NK-92 (cell line): Measurements from ENCODE around the gene FBXW4.

Experiments used
- DNase-seq: peaks from one replicate; lab custom pipeline; 2025; ENCODE audit not compliant: unreplicated experiment; lab: John Stamatoyannopoulos, UW

The FBXW4 gene

DNA sequence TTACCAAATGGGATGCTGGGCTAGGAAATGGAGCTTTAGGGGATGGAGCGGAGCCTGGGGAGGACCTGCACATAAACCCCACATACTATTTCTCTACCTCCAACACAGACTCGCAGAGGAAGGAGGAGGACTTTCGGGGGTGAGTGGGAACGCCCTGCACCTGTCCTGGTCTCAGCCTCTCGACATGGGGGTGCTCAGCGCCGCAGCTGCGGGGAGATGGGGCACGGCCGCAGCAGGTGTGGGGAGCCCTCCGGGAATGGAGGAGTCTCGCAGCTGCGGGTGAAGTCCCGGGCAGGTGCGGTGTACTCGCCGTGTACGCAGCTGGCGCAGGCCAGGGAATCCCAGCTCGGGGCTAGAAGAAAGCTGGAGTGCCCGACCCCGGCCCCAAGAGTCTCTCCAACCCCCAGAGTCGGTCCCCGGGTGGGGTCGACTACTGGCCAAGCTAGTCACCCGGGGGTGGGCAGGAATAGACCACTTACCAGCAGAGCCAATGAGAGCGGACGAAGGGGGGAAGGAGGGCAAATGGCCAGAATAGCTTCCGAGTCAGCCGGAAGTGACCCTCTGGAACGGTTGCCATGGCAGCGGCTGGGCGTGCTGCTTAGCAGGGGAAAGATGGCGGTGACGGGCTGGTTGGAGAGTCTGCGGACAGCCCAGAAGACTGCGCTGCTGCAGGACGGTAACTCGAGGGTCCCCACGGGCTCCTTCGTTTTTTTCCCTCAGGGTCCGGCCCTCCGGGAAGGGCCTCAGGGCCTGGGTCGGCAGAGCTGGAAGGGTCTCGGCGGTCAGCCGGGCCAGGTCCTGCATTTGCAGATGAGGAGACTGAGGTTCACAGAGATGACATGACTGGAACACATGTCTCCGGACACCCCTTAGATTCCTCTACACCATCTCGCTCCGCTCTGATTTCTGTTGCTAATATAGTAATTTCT, 107.0 kb downstream of the FBXW4 start, which contains the start of the genes DPCD and POLL:
Gene DPCD (plus strand): TSS at position 597 of the 929 bp plus-strand sequence. CDS start 16 bp downstream, at position 613.
Gene POLL (minus strand): TSS at position 533 of the 929 bp plus-strand sequence. CDS start 897 bp downstream, outside the sequence.
- DNase-seq, result peak; percentile 42

DNA sequence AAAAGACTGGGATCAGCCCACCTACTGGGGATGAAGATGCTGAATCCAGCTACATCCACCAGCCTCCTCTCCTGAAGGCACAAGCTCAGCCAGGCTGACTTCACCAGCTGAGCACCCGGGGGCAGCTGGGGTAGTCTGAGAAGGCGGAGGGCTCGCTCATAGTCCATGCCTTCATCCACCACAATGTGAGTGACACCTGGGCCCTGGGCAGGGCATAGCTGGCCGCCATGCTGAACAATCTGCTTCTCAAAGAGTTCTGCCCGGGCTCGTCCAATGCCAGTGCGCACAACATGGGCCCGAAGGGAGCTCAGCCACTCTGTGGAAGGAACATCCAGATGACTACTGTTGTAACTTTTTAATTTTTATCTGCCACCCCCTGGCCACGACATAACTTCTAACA, 109.1 kb downstream of the FBXW4 start:
- DNase-seq, result no peak

DNA sequence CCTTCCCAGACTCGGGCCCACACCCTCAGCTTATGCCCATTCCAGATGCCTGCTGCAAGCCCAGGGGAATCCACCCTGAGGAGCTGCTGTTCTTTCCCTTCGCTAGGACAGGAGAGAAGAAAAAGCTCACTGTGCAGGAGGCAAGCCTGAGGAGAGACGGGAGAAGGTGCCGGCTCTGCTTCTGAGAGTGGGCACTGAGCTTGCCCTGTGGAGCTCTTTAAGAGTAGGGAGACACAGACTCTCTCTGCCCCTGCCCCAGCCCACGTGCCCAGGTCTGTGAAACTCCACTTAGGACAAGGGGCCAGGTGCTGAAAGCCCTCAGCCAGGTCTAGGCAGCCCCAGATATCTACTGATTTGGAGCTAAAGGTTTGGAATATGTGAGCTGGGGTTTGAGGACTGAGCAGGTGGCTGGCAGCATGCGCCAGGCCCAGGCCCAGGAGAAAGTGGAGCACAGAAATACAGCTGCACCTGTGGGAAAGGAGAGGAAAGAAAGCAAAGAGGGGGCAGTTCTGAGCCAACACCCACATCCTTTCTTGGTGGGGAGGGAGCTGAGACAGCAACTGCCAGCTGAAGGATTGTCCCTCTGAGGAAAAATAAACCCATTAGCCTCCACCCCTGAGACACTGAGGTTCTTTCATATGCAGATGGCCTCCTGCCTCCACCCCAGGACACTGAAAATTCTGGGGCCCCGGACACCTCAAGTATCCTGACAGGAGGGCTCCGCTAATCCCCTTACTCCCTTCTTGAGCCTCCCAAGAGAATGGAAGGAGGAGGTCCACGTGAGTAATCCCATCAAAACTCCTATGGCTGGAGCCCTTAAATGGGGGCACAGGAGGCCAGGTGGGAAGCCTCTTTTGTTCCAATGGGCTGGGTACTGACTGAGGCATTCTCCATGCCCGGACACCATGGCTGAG, 114.2 kb downstream of the FBXW4 start:
- DNase-seq, result no peak

DNA sequence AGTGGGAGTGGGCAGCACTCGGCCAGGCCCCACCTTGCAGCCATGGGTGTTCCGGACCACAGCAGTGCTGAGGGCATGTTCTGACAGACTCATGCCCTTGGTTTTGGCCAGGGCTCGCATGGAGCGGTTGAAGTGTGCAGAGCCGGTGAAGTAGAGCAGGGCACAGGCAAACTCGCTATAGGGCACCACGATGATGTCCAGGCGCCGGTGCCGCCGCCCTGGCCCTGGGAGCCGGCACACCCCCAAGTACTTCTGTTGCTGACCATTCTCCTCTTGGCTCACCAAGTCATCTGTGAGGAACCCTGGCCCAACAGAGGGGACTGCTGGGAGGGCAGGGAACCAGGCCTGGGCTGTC, 115.5 kb downstream of the FBXW4 start:
- no peak for DNase-seq

DNA sequence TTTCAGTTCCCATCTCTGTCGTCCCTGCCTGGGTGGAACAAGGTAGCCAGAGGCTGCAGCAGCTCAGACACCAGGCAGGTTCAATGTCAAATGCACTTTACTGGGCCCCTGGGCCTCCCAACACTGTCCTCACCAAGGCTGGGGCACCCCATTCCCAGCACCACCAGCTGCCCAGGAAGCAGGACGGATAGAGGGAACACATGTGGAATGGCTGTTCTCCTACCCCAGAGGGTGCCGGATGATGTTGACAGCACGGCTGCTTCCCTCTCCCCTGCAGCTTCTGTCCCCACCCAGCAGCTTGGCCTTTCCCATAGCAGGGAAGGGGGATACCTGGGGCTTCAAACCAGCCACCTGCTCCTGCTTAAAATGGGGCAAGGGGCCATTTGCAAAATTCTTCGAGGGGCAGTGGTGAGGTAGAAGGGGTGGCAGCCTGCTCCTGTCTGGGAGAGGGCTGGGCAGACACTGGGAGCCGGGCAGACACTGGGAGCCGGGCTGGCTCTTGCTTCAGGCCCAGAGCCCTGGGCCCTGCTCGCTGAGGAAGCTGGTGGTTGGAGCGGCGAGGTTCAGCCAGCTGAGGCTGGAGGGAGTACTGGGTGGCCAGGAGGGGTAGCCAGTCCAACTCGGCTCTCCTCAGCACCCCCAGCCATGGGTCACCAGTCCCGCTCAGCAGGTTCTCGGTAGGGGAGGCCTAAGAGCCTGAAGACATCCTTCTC, 116.0 kb downstream of the FBXW4 start:
- DNase-seq, result no peak

DNA sequence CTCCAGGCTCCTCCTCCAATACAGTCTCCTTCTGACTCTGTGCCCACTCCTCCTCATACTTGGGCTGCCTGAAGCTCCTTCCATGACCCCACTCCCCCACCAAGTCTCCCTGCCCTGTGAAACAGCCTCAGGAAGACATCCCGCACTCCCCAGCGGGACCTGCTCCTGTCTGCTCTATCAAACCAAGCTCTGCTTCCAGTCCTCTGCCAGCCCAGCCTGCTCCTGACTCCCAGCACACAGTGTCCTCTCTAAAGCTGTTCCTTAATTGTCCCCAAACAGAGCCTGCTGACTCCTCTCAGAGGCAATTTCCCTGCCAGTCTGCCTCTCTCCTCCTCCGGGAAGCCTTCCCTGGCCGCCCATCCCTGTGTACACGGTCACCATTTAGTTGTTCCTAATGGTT, 116.8 kb downstream of the FBXW4 start:
- DNase-seq, result no peak

DNA sequence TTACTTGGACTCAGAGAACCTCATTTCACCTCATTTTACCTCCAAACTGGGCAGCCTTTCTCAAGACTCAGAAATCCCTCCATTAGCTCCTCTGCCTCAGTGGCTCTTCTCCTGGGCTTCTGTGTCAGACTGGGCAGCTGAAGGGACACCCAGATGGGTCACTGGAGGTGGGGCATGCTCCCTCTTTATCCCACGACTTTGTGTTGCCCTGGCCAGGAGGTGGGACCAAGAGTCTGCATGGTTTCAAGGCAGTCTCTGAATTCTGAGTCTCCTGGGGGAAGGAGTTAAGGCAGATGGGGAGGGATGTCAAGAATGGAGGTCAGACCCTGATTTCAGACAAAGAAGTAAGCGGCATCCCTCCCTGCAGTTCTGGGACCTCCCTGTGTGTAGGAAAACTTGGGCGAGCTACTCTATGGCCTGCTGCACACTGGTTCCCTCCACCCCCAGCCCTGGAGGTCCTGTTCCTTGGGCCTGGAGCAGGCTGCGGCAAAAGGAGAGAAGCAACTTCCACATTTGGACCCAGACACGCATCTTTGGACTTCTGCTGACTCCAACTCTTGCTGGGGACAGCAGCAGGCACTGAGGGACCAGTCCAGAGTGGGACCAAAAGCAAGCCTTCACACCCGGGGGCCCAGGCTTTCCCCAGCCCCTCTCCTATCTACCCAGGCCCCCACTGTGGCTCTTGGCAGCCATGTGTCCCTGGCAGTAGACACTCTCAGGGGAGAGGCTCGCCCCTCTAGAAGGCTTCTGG, 117.7 kb downstream of the FBXW4 start:
- no peak for DNase-seq

DNA sequence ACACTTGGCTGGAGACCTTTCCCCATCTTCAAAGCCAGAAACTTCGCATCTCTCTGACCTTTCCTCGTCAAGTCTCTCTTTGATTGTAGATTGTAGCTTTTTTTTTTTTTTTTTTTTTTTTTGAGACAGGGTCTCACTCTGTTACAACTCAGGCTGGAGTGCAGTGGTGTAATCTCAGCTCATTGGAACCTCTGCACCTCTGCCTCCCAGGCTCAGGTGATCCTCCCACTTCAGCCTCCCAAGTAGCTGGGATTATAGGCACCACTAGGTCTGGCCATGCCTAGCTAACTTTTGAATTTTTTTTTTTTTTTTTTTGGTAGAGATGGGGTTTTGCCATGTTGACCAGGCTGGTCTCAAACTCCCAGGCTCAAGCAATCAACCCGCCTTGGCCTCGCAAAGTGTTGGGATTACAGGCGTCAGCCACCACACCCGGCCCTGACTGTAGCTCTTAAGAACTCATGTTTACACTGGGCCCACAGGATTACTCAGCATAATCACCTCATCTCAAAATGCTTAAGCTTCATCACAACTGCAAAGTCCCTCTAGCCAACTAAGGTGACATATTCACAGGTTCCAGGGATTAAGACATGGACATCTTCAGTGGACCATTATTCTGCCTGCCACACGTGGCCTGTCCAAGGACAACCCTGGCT, 118.6 kb downstream of the FBXW4 start:
- DNase-seq, result no peak

DNA sequence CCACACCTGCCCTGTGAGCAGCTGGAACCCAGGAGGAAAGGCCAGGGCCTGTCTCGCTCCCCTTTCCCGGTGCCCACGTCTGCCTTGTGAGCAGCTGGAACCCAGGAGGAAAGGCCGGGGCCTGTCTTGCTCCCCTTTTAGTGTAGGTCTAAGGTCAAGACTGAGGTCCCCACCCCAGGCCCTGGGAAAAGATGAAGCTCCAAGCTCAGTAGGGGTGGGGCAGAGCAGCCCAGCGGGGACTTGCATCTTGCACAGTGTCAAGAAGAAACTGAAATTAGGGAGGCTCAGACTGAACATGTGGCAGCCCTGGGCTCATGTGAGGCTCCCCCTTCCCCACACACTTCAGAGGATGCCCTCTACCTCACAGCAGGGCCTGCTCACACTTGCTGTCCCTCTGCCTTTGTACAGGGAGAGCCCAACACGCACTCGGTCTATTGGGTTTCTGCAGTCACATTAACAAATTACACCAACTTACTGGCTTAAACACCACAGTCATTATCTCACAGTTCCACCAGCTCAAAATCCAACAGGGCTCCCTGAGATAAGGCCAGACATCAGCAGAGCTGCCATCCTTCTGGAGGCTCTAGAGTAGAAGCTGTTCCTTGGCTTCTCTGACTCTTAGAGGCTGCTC, 119.3 kb downstream of the FBXW4 start:
- DNase-seq, result no peak

DNA sequence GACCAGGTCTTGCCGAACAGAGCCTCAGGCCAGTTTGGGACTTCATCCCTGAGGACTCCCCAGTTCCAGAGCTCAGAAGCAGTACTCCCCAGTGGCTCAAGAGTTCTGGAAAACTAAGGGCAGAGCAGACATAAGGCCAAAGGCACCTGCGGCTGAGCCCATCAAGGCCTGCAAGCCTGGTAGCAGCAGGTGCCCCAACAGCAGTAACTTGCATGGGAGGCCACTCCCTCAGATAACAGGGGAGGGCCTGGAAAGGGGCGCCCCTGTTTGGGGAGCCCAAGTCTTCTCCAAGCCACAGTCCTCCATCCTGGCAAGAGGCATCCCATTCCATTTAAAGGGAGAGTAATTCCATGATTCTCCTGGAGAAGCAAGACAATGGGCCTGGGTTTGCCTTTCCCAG, 119.9 kb downstream of the FBXW4 start:
- no peak for DNase-seq

DNA sequence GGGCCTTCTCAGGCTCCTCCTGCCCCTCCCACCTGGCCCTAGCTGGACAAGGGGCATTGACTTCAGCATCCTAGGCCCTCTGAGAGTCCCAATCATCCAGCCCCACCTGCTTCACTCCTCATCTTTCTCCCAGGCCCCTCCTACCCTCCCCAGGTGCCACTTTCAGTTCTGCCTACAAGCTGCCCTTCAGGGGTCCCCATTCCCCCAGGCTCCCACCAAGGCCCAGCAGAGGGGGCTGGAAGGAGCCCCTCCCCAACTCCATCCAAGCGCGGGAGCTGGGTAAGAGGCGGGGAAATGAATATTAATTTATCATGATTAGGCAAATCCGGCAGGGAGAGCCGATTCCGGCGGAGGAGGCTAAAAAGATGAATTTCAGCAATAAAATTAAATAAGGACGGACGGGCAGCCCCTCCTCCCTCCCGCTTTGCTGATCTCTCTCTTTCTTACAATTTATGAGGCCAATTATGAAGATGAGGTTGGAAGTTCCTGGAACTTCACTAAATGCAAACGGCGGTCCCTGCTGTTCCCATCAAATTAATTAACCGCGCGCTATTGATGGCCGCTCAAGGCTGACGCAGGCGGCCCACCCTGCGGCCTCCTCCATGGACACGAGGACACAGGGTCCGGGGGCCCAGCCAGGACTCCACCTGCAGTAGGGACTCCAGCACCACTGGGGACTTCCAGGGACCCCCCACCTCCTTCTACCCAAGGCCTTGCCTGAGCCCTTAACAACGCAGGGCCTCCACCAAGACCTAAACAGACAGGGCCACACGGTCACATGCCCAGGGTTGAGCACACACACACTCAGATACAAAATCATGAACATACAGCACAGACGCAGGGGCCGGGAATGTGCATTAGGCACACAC, 120.9 kb downstream of the FBXW4 start:
- no peak for DNase-seq

DNA sequence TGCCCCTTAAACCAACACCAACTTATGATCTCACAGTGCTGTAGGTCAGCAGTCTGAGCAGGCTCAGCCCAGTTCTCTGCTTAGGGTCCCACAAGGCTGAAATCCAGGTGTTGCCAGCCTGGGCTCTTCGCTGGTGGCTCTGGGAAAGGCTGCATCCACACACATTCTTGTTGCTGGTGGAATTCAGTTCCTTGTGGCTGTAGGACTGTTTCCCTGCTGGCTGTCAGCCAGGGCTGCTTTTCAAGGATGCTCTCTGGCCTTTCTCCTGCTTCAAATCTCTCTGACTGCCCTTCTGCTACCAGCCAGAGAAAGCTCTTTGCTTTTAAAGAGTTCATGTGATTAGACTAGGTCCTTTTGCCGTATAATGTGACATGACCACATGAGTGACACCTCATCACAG, 122.2 kb downstream of the FBXW4 start:
- no peak for DNase-seq

DNA sequence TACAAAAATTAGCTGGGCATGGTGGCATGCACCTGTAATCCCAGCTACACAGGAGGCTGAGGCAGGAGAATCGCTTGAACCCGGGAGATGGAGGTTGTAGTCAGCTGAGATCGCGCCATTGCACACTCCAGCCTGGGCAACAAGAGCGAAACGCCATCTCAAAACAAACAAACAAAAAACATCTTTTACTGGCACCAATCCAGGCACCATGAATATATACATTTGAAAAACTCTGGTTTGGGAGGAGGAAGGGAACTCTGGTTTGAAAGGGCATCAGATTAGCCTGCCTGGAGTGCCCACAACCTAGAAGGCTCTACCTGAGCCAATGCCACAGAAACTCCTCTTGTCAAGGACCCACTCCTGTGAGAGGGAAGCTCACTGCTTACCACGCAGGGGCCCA, 122.8 kb downstream of the FBXW4 start:
- DNase-seq, result no peak

DNA sequence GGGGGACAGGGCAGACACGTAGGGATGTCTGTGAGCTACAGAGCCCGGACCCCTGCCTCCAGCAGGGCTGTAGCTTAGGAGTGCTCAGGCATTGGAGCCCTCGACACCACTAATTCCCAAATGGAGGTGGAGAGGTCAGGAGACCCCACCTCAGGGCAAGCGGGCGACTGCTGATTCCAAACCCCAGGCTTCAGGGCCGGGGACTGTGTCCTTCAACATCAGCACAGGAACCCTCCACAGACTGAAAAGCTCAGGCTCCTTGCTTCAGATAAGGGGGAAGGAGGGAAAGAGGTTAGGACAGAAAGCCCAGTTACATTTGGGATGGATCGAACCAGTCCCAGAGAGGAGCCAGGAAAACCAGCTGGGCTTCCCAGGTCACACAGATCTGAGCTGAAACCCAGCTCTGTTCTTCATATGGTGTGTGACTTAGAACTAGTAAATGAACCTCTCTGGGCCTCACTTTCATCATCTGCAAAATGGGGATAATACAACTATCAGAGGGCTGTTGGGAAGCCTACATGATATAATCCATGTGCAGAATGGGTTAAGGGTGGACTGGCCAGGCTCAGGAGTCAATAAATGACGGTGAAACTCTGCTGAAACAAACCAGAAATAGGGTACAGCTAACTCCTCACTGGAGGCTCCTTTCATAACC, 123.6 kb downstream of the FBXW4 start:
- DNase-seq, result no peak

DNA sequence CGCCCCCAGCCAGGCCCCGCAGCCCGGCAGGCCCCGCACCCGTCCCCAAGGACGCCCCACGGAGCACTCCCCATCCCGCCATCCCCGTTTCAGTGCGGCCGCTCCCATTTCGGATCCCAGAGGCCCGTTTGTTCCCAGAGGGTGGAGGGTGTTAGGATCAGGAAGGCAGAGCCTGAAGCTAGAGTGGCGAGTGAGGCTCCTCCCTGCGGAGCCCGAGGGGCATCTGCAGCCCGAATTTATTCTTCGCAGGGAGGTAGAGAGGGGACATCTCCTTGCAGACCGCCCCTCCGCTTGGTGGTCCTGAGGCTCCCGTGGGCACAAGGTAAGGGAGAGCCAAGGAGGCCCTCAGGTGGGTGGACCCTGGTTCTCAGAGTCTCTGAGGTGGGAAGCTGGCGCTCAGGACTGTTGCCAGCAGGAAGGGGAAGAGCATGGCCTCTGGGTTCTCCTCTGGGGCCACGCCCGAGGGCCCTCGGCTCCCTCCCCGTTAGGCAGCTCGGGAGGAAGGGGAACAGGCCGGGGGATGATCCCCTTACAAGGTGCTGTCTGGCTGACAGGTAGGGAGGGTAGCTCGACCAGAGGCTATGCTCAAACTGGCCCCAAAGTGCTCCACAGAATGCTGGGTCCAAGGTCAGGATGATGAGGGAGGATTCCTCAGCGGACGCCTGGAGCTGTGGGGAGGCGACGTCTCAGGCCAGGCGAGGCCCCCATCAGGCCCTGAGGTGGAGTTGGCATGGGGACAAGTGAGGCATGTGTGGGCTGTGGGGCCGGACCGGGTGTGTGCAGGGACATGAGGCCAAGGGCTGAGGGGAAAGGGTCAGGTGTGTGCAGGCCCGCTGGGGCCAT, 124.3 kb downstream of the FBXW4 start:
- DNase-seq, result no peak

DNA sequence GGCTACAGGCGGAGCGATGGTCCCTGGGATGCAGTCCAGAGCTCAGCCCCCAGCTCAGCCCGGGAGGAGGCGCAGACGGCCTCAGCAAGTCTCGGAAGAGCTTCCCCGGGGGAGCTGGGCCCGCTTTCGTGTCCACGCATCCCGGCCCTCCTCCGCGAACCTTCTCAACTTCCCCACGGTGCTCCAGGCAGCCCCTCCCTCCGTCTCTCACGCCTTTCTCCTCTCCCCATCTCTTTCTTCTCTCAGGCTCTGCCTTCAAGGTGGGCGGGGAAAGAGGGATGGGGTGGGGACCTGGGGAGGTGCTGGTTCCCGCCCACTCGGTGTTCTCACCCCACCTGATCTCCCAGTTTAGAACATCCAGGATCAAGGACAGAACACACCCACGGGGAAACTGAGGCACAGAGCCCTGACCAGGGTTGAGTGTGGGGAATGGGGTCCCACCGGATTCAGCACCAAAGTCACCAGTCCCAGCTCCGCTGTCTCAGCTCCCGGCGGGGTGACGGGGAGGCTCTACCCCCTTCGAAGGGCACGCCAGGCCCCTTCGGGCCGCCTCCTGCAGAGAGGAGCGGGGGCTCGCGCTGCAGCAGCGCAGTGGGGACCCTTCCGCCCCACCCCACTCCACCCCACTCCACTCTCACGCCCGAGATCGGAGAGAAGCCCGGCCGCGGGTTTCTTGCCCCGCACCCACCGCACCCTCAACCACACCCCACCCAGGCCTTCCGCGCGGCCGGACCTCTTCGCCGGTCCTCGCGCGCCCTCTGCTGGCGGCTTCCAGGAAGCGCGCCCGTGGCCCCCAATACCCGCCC, 125.1 kb downstream of the FBXW4 start:
- DNase-seq, result no peak
